ENCODE data around the gene MICALL1. TPM values are rescaled to one million over a fixed set of nuclear protein-coding genes. Genes with fewer than 3 reads are reported as not detected.

MICALL1 gene, protein sequence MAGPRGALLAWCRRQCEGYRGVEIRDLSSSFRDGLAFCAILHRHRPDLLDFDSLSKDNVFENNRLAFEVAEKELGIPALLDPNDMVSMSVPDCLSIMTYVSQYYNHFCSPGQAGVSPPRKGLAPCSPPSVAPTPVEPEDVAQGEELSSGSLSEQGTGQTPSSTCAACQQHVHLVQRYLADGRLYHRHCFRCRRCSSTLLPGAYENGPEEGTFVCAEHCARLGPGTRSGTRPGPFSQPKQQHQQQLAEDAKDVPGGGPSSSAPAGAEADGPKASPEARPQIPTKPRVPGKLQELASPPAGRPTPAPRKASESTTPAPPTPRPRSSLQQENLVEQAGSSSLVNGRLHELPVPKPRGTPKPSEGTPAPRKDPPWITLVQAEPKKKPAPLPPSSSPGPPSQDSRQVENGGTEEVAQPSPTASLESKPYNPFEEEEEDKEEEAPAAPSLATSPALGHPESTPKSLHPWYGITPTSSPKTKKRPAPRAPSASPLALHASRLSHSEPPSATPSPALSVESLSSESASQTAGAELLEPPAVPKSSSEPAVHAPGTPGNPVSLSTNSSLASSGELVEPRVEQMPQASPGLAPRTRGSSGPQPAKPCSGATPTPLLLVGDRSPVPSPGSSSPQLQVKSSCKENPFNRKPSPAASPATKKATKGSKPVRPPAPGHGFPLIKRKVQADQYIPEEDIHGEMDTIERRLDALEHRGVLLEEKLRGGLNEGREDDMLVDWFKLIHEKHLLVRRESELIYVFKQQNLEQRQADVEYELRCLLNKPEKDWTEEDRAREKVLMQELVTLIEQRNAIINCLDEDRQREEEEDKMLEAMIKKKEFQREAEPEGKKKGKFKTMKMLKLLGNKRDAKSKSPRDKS
- total RNA-seq (25.2 TPM), polyA plus RNA-seq (1 to 10 TPM; 1.1 to 2.4 (median 1.7) TPM)

DNA sequence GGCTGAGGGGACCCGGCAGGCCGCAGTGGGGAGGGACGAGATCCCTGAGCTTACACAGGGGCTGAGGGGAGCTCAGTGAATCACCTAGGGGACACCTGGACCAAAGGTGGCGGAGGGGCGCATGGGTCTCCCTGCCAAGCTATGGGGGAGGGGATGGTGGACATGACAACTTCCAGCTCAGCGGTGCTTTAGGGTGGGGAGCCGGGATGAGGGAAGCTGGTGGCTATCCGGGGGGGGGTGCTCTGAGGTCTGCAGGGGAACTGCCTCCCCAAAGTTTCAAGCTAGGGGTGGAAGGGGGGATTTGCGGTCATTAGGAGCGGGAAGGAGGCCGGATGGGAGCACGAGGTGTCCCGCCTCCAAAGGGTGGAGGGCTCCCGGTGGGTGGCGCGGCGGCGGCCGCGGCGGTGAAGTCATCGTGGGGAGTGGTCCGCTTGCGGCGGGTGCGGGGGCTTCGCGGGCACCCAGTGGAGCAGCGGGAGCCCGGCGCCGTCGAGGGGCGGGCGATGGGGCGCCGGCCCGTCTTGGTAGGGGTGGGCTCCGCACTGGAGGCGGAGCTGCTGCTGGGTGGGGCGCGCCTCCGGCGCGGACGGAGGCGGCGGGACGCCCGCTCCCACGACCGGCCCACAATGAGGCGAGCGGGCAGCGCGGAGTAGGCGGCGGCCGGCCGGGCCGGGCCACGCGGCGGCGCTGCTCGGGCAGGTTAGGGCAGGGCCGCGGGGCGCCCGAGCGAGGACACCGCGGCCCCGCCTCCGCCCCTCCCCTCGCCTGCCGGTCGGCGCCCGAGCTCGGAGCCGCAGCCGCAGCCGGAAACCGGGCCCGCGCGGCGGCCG lies at the start of gene MICALL1:
TSS of gene MICALL1 (plus strand) at position 764 of the 830 bp plus-strand sequence. CDS start 126 bp downstream, outside the sequence.
- ATAC-seq (ENCODE audit: low read depth in 2 of 2) (peak; percentile 81 to 84), DNase-seq (peak; percentile 59 to 73 (median 64))
- Histone ChIP-seq H3K27me3 (ENCODE audit: control insufficient read depth, insufficient read depth, low read length) (no peaks in the 10 kb centered on the region), H3K9me3 (ENCODE audit: control insufficient read depth in 2 of 2, low read length in 2 of 2) (no peaks in the 10 kb centered on the region), H3K4me1 (ENCODE audit: control insufficient read depth, insufficient read depth, low read length, poor library complexity, severe bottlenecking) (peaks cover 19% of the 10 kb centered on the region), H3K36me3 (ENCODE audit: control insufficient read depth, insufficient read depth, low read length) (no peaks in the 10 kb centered on the region), H3K27ac (ENCODE audit: insufficient read depth, low read length, poor library complexity, severe bottlenecking) (peak within 1 kb of the TSS; percentile 69), H3K4me3 (ENCODE audit: low read depth, low read length) (no peak within 1 kb of the TSS)
- Mint-ChIP-seq H3K4me3 (peak within 1 kb of the TSS; percentile 87 to 93 (median 90)), H3K27ac (peak within 1 kb of the TSS; percentile 90 to 91 (median 91)), H3K4me1 (peaks cover 0 to 32% (median 17%) of the 10 kb centered on the region in 4 donors), H3K9me3 (no peaks in the 10 kb centered on the region), H3K36me3 (peaks cover 4% of the 10 kb centered on the region), H3K27me3 (no peaks in the 10 kb centered on the region)

DNA sequence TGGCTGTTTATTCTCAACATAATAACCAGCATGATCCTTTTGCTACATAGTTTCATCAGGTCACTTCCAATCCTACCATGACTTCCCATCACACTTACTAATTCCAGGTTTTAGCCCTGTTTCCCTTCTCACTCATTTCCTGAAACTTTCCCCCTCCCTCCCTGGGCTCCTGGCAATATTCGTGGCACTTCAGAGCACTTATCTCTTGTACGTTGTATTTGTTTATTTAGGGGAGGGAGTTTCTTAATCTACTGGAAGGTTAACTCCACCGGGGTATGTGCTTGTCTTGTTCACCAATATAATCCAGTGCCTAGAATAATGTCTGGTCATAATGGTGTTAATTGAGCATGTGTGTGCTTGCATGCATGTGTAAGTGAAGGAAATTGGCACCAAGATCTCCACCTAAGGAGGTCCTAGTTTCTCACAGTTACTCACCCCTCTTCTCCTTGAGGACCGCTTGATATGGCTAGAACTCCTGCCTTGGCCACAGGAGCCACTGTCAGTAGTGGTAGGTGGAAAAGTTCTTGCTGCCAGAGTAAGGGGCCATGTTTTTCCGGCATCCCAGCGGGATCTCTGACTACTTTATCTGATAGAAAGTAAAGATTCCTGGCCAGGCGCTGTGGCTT lies 45.2 kb upstream of the MICALL1 start:
- Mint-ChIP-seq H3K4me3 (no peak overlapping the region), H3K9me3 (peaks cover 0 to 1% (median 0%) of the 10 kb centered on the region in 7 donors), H3K36me3 (peaks cover 50% of the 10 kb centered on the region), H3K4me1 (peaks cover 0 to 15% (median 7%) of the 10 kb centered on the region in 4 donors), H3K27ac (no peak overlapping the region), H3K27me3 (no peaks in the 10 kb centered on the region)
- H3K27me3 ChIP-seq (ENCODE audit: control insufficient read depth, insufficient read depth, low read length) = no peaks in the 10 kb centered on the region
- H3K27ac ChIP-seq (ENCODE audit: insufficient read depth, low read length, poor library complexity, severe bottlenecking) = no peak overlapping the region
- DNase-seq (no peak), ATAC-seq (ENCODE audit: low read depth in 2 of 2) (no peak)
- H3K9me3 ChIP-seq (ENCODE audit: control insufficient read depth in 2 of 2, low read length in 2 of 2) = no peaks in the 10 kb centered on the region
- no peaks in the 10 kb centered on the region for H3K4me1 ChIP-seq (ENCODE audit: control insufficient read depth, insufficient read depth, low read length, poor library complexity, severe bottlenecking)
- peaks cover 79% of the 10 kb centered on the region for H3K36me3 ChIP-seq (ENCODE audit: control insufficient read depth, insufficient read depth, low read length)
- H3K4me3 ChIP-seq (ENCODE audit: low read depth, low read length) = no peak overlapping the region

DNA sequence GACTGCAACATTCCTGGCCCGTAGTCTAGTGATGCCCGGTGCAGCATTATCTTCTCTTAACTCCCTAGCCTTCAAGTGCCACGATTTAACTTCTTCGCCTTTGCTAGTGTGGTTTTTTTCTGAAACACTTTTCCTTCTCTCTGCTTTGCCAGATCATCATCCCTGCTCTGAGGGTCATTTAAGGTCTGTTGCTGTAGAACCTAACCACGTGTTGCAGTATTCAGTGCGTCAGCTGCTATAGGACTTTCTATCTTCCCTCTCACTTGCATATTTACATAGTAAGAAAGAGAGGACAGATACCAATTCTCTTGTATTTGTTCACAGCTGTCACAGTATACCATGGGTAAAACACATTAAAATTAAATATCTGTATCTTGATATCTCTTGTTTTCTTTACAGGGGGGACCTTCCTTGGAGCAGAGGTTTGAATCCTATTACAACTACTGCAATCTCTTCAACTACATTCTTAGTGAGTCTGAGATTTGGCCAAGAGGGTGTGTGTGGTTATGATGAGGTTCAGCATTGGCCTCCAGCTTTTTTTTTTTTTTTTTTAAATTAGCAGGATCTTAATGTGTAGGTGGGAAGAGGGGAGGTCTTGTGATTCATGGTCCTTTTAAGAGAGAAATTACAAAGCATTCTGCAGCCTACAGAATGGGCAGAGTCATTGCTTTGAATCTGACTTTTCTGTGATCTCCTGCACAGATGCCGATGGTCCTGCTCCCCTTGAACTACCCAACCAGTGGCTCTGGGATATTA lies 43.3 kb upstream of the MICALL1 start:
- no peak overlapping the region for H3K4me3 Mint-ChIP-seq
- H3K27ac ChIP-seq (ENCODE audit: insufficient read depth, low read length, poor library complexity, severe bottlenecking) = no peak overlapping the region
- H3K9me3 ChIP-seq (ENCODE audit: control insufficient read depth in 2 of 2, low read length in 2 of 2) = no peaks in the 10 kb centered on the region
- H3K36me3 Mint-ChIP-seq = peaks cover 44% of the 10 kb centered on the region
- DNase-seq (no peak), ATAC-seq (ENCODE audit: low read depth in 2 of 2) (no peak)
- H3K27ac Mint-ChIP-seq = peak overlapping the region in 1 of 3 donors; percentile 44
- no peaks in the 10 kb centered on the region for H3K27me3 ChIP-seq (ENCODE audit: control insufficient read depth, insufficient read depth, low read length)
- peaks cover 0 to 13% (median 6%) of the 10 kb centered on the region in 4 donors for H3K4me1 Mint-ChIP-seq
- peaks cover 87% of the 10 kb centered on the region for H3K36me3 ChIP-seq (ENCODE audit: control insufficient read depth, insufficient read depth, low read length)
- no peak overlapping the region for H3K4me3 ChIP-seq (ENCODE audit: low read depth, low read length)
- no peaks in the 10 kb centered on the region for H3K27me3 Mint-ChIP-seq
- peaks cover 0 to 1% (median 0%) of the 10 kb centered on the region in 7 donors for H3K9me3 Mint-ChIP-seq
- no peaks in the 10 kb centered on the region for H3K4me1 ChIP-seq (ENCODE audit: control insufficient read depth, insufficient read depth, low read length, poor library complexity, severe bottlenecking)

DNA sequence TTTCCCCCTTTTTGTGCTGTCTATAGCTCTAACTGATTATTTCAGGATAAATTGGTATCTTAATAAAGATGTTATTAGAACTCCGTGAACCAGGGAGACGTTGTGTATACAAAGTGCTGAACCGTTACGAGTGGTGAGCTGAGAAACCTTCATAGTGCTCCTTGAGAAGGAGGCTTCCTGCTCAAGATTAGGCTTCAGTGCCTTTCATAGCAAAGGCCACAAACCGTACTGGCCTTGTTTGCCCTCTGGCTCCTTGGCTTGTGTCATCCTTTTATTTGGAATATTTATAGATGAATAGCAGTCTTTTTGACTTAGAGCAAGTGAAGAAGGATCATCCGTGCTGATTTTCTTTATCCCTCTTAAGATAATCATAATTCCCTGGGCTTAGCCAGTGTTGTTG lies 40.6 kb upstream of the MICALL1 start:
- no peaks in the 10 kb centered on the region for H3K27me3 ChIP-seq (ENCODE audit: control insufficient read depth, insufficient read depth, low read length)
- Mint-ChIP-seq H3K4me3 (no peak overlapping the region), H3K36me3 (peaks cover 47% of the 10 kb centered on the region), H3K27me3 (no peaks in the 10 kb centered on the region), H3K27ac (no peak overlapping the region), H3K4me1 (peaks cover 0 to 9% (median 6%) of the 10 kb centered on the region in 4 donors), H3K9me3 (no peaks in the 10 kb centered on the region)
- H3K36me3 ChIP-seq (ENCODE audit: control insufficient read depth, insufficient read depth, low read length) = peaks cover 86% of the 10 kb centered on the region
- no peak overlapping the region for H3K4me3 ChIP-seq (ENCODE audit: low read depth, low read length)
- no peak for ATAC-seq (ENCODE audit: low read depth in 2 of 2)
- no peak for DNase-seq
- H3K4me1 ChIP-seq (ENCODE audit: control insufficient read depth, insufficient read depth, low read length, poor library complexity, severe bottlenecking) = no peaks in the 10 kb centered on the region
- no peak overlapping the region for H3K27ac ChIP-seq (ENCODE audit: insufficient read depth, low read length, poor library complexity, severe bottlenecking)
- H3K9me3 ChIP-seq (ENCODE audit: control insufficient read depth in 2 of 2, low read length in 2 of 2) = no peaks in the 10 kb centered on the region

DNA sequence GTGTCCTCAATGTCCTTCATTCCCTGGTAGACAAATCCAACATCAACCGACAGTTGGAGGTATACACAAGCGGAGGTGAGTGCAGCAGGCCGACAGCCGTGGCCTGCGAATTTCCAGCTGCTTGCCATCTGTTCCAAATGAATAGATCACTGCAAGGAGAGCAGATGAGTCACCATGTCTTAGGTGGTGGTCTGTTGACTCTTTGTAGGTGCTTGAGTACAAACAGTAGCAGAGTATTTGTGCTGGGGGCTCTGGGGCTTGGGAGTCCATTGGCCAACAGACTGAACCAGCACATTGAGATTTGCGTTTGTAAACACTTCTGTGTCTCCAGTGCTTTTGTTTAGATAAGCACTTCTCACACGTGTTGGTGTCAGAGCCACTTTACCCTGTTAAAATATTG lies 35.8 kb upstream of the MICALL1 start:
- Histone ChIP-seq H3K4me3 (ENCODE audit: low read depth, low read length) (no peak overlapping the region), H3K4me1 (ENCODE audit: control insufficient read depth, insufficient read depth, low read length, poor library complexity, severe bottlenecking) (no peaks in the 10 kb centered on the region), H3K36me3 (ENCODE audit: control insufficient read depth, insufficient read depth, low read length) (peaks cover 82% of the 10 kb centered on the region), H3K27me3 (ENCODE audit: control insufficient read depth, insufficient read depth, low read length) (no peaks in the 10 kb centered on the region), H3K9me3 (ENCODE audit: control insufficient read depth in 2 of 2, low read length in 2 of 2) (no peaks in the 10 kb centered on the region), H3K27ac (ENCODE audit: insufficient read depth, low read length, poor library complexity, severe bottlenecking) (no peak overlapping the region)
- Mint-ChIP-seq H3K27me3 (no peaks in the 10 kb centered on the region), H3K9me3 (no peaks in the 10 kb centered on the region), H3K36me3 (peaks cover 39% of the 10 kb centered on the region), H3K27ac (no peak overlapping the region), H3K4me3 (no peak overlapping the region), H3K4me1 (peaks cover 0 to 2% (median 0%) of the 10 kb centered on the region in 4 donors)
- DNase-seq = no peak
- ATAC-seq (ENCODE audit: low read depth in 2 of 2) = no peak

DNA sequence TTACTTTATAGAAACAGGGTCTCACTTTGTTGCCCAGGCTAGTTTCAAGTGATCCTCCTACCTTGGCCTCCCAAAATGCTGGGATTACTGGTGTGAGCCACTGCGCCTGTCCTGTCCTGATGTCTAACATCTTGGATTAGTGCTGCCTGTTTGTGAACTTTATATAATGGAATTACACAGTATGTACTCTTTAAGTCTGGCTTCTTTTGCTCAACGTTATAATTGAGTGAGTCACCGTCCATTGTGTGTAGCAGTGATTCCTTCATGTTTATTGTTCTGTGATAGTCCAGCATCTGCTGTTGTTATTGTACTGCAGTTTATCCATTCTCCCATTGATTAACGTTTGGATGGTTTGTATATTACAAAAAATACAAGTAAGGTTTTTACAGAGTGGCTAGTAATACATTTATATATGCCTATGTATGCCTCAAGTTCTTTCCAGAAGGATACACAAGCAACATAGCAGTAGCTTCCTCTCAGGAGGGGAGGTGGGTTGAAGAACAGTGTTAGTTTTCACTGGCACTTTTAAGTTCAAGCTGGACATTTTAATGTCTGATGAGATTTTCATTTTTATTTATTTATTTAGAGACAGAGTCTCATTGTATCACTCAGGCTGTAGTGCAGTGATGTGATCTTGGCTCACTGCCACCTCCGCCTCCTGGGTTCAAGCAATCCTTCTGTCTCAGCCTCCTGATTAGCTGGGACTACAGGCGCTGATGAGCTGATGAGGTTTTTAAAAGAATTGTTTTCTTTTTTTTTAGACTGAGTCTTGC lies 25.2 kb upstream of the MICALL1 start:
- Mint-ChIP-seq H3K27me3 (no peaks in the 10 kb centered on the region), H3K4me1 (peaks cover 0 to 19% (median 11%) of the 10 kb centered on the region in 4 donors), H3K36me3 (peaks cover 29% of the 10 kb centered on the region), H3K9me3 (no peaks in the 10 kb centered on the region), H3K4me3 (no peak overlapping the region), H3K27ac (no peak overlapping the region)
- no peaks in the 10 kb centered on the region for H3K9me3 ChIP-seq (ENCODE audit: control insufficient read depth in 2 of 2, low read length in 2 of 2)
- DNase-seq = no peak
- no peak overlapping the region for H3K27ac ChIP-seq (ENCODE audit: insufficient read depth, low read length, poor library complexity, severe bottlenecking)
- H3K4me3 ChIP-seq (ENCODE audit: low read depth, low read length) = no peak overlapping the region
- no peaks in the 10 kb centered on the region for H3K4me1 ChIP-seq (ENCODE audit: control insufficient read depth, insufficient read depth, low read length, poor library complexity, severe bottlenecking)
- no peak for ATAC-seq (ENCODE audit: low read depth in 2 of 2)
- no peaks in the 10 kb centered on the region for H3K27me3 ChIP-seq (ENCODE audit: control insufficient read depth, insufficient read depth, low read length)
- peaks cover 60% of the 10 kb centered on the region for H3K36me3 ChIP-seq (ENCODE audit: control insufficient read depth, insufficient read depth, low read length)
